H9 (cell line): ENCODE measurements around the gene NKG7. TPM values are rescaled to one million over a fixed set of nuclear protein-coding genes. Genes with fewer than 3 reads are reported as not detected.

Experiments
- DNase-seq: peaks from one replicate; pipeline ENCODE4 v3.0.0-alpha.2; 2017
- H2AFZ ChIP-seq: one replicate; pipeline ENCODE4 v1.6.1; 2013; ENCODE audit warnings: mild to moderate bottlenecking, low read length, control low read depth, moderate library complexity
- H2AK5ac ChIP-seq: 2 replicates; pipeline ENCODE4 v1.6.1; 2013; ENCODE audit warnings: low read length, control low read depth, mixed read lengths; ENCODE audit not compliant: insufficient read length
- H2BK120ac ChIP-seq: one replicate; pipeline ENCODE4 v1.6.1; 2013; ENCODE audit warnings: low read depth, mild to moderate bottlenecking, low read length, control low read depth, inconsistent platforms; ENCODE audit not compliant: poor library complexity, severe bottlenecking
- H2BK12ac ChIP-seq: 2 replicates; pipeline ENCODE4 v1.6.1; 2013; ENCODE audit warnings: low read length, control low read depth, mixed read lengths, low read depth; ENCODE audit not compliant: insufficient read length
- H2BK15ac ChIP-seq: 2 replicates; pipeline ENCODE4 v1.6.1; 2013; ENCODE audit warnings: low read depth, low read length, control low read depth
- H2BK20ac ChIP-seq: one replicate; pipeline ENCODE4 v1.6.1; 2013; ENCODE audit warnings: low read depth, mild to moderate bottlenecking, low read length, control low read depth, inconsistent platforms; ENCODE audit not compliant: poor library complexity, severe bottlenecking
- H2BK5ac ChIP-seq: 2 replicates; pipeline ENCODE4 v1.6.1; 2013; ENCODE audit warnings: low read length, control low read depth, mixed read lengths; ENCODE audit not compliant: insufficient read length
- H3K14ac ChIP-seq: 2 replicates; pipeline ENCODE4 v1.6.1; 2013; ENCODE audit warnings: low read length, control low read depth; ENCODE audit not compliant: insufficient read depth
- H3K18ac ChIP-seq: 2 replicates; pipeline ENCODE4 v1.6.1; 2013; ENCODE audit warnings: low read depth, mild to moderate bottlenecking, mixed read lengths, low read length, control low read depth; ENCODE audit not compliant: insufficient read length
- H3K23ac ChIP-seq: 2 replicates; pipeline ENCODE4 v1.6.1; 2013; ENCODE audit warnings: low read length, control low read depth, mixed read lengths, low read depth; ENCODE audit not compliant: insufficient read length
- H3K23me2 ChIP-seq: 2 replicates; pipeline ENCODE4 v1.6.1; 2013; ENCODE audit warnings: low read depth, mild to moderate bottlenecking, mixed read lengths, low read length, control low read depth; ENCODE audit not compliant: insufficient read length, poor library complexity, severe bottlenecking
- H3K27ac ChIP-seq: 2 replicates; pipeline ENCODE4 v1.5.1; 2013; ENCODE audit warnings: low read length, control low read depth, mixed read lengths, low read depth; ENCODE audit not compliant: insufficient read length
- H3K27me3 ChIP-seq: 2 replicates; pipeline ENCODE4 v1.6.1; 2013; ENCODE audit warnings: low read length, control low read depth, inconsistent platforms; ENCODE audit not compliant: insufficient read depth
- H3K4ac ChIP-seq: 2 replicates; pipeline ENCODE4 v1.6.1; 2013; ENCODE audit warnings: low read depth, mild to moderate bottlenecking, control low read depth, inconsistent platforms, low read length, moderate library complexity
- H3K4me1 ChIP-seq: 2 replicates; pipeline ENCODE4 v1.6.1; 2013; ENCODE audit warnings: low read length, control low read depth, inconsistent platforms; ENCODE audit not compliant: insufficient read depth
- H3K4me2 ChIP-seq: 2 replicates; pipeline ENCODE4 v1.6.1; 2013; ENCODE audit warnings: low read length, control low read depth, mixed read lengths; ENCODE audit not compliant: insufficient read length, insufficient read depth
- H3K56ac ChIP-seq: 2 replicates; pipeline ENCODE4 v1.6.1; 2013; ENCODE audit warnings: low read depth, mild to moderate bottlenecking, mixed read lengths, low read length, control low read depth; ENCODE audit not compliant: insufficient read length
- H3K79me1 ChIP-seq: 2 replicates; pipeline ENCODE4 v1.6.1; 2013; ENCODE audit warnings: low read depth, mild to moderate bottlenecking, moderate library complexity, low read length, control low read depth, inconsistent platforms; ENCODE audit not compliant: insufficient read depth, poor library complexity, severe bottlenecking
- H3K79me2 ChIP-seq: 2 replicates; pipeline ENCODE4 v1.6.1; 2013; ENCODE audit warnings: low read length, control low read depth, inconsistent platforms; ENCODE audit not compliant: insufficient read depth
- H3K9ac ChIP-seq: 2 replicates; pipeline ENCODE4 v1.6.1; 2013; ENCODE audit warnings: low read length, control low read depth, mixed read lengths; ENCODE audit not compliant: insufficient read length; ENCODE audit errors: extremely low read depth
- H3K9me3 ChIP-seq: one replicate; pipeline ENCODE4 v1.6.1; 2013; ENCODE audit warnings: low read depth, low read length, inconsistent platforms; ENCODE audit not compliant: control insufficient read depth
- H3T11ph ChIP-seq: one replicate; pipeline ENCODE4 v1.6.1; 2013; ENCODE audit warnings: mild to moderate bottlenecking, low read length, control low read depth, inconsistent platforms
- H4K20me1 ChIP-seq: one replicate; pipeline ENCODE4 v1.6.1; 2013; ENCODE audit not compliant: control insufficient read depth, insufficient read length, insufficient read depth
- H4K5ac ChIP-seq: 2 replicates; pipeline ENCODE4 v1.6.1; 2013; ENCODE audit warnings: low read depth, mild to moderate bottlenecking, mixed read lengths, low read length, control low read depth; ENCODE audit not compliant: insufficient read length
- H4K8ac ChIP-seq: replicated peaks from 2 replicates; pipeline ENCODE4 v1.6.1; 2013; ENCODE audit warnings: low read length, control low read depth, mixed read lengths, low read depth; ENCODE audit not compliant: insufficient read length
- H4K91ac ChIP-seq: 2 replicates; pipeline ENCODE4 v1.6.1; 2013; ENCODE audit warnings: low read depth, mild to moderate bottlenecking, moderate library complexity, mixed read lengths, low read length, control low read depth; ENCODE audit not compliant: insufficient read length
- H3K27ac Mint-ChIP-seq, 3 experiments: 2 replicates in 2 of 3; 3 replicates in 1 of 3; pipeline ENCODE4 v1.8.0; 2020 to 2021; ENCODE audit warnings: mixed read lengths in 3 of 3, mild to moderate bottlenecking in 1 of 3, moderate library complexity in 1 of 3
- H3K27me3 Mint-ChIP-seq: 2 replicates; pipeline ENCODE4 v1.8.0; 2021; ENCODE audit warnings: low read depth, mild to moderate bottlenecking, moderate library complexity, mixed read lengths
- H3K36me3 Mint-ChIP-seq, 3 experiments: 2 replicates in 2 of 3; 3 replicates in 1 of 3; pipeline ENCODE4 v1.8.0; 2020 to 2021; ENCODE audit warnings: low read depth in 3 of 3, mixed read lengths in 3 of 3; ENCODE audit not compliant: insufficient read depth in 1 of 3
- H3K4me1 Mint-ChIP-seq, 2 experiments: 2 replicates each; pipeline ENCODE4 v1.8.0; 2020; ENCODE audit warnings: mixed read lengths in 2 of 2
- H3K4me3 Mint-ChIP-seq, 2 experiments: 2 replicates in 1 of 2; 3 replicates in 1 of 2; pipeline ENCODE4 v1.8.0; 2020 to 2021; ENCODE audit warnings: mild to moderate bottlenecking in 2 of 2, mixed read lengths in 2 of 2, moderate library complexity in 1 of 2
- H3K9me3 Mint-ChIP-seq, 2 experiments: 2 replicates in 1 of 2; 3 replicates in 1 of 2; pipeline ENCODE4 v1.8.0; 2020; ENCODE audit warnings: mild to moderate bottlenecking in 2 of 2, mixed read lengths in 2 of 2, moderate library complexity in 1 of 2
- WGBS: extraction: QIAGEN DNeasy Blood & Tissue Kit; methylation state at CpG from one replicate; pipeline ENCODE4 v1.1.7; 2013; ENCODE audit warnings: missing lambda C conversion rate, low lambda C conversion rate, mixed read lengths; ENCODE audit not compliant: insufficient read length; ENCODE audit errors: extremely low coverage; 5-methylcytosine and 5-hydroxymethylcytosine counted together
- total RNA-seq: library from RNA; stranded (reverse); gene quantifications from 2 replicates; pipeline ENCODE4 v1.2.1, GENCODE V29; 2021
- TF ChIP-seq, protein P1 (sequence below): fragments of 200-600 bp; sonication (generic); conservative IDR thresholded peaks from 3 replicates; pipeline ENCODE4 v1.8.0; 2021; ENCODE audit warnings: antibody characterized with exemption, mild to moderate bottlenecking

NKG7 gene
- total RNA-seq, 1 experiment from 2014 or later: not detected

- Histone ChIP-seq H3T11ph (no peak overlapping the region), H3K9ac (no peak overlapping the region), H3K56ac (no peak overlapping the region), H2AFZ (no peak overlapping the region), H3K79me1 (no peaks in the 10 kb centered on the region), H3K18ac (no peak overlapping the region), H3K23me2 (no peaks in the 10 kb centered on the region), H2BK120ac (no peak overlapping the region), H3K27me3 (no peaks in the 10 kb centered on the region), H3K79me2 (no peaks in the 10 kb centered on the region), H4K5ac (no peak overlapping the region), H4K8ac (no peak overlapping the region), H3K9me3 (peaks cover 10% of the 10 kb centered on the region), H3K23ac (no peak overlapping the region), H4K20me1 (no peaks in the 10 kb centered on the region), H2BK12ac (no peak overlapping the region), H3K27ac (no peak overlapping the region), H3K4me2 (no peak overlapping the region), H4K91ac (no peak overlapping the region), H3K14ac (no peak overlapping the region), H2AK5ac (no peak overlapping the region), H2BK15ac (no peak overlapping the region), H2BK5ac (no peak overlapping the region), H2BK20ac (no peak overlapping the region), H3K4ac (no peak overlapping the region), H3K4me1 (no peaks in the 10 kb centered on the region)
- Mint-ChIP-seq H3K36me3 (peaks cover 0 to 13% (median 2%) of the 10 kb centered on the region in 3 experiments; a peak in 1 of 7 replicates), H3K27me3 (peaks cover 4% of the 10 kb centered on the region), H3K9me3 (peaks cover 25 to 26% of the 10 kb centered on the region in 2 experiments), H3K4me1 (peaks cover 3% of the 10 kb centered on the region in 2 experiments; a peak in 2 of 4 replicates), H3K27ac (peak overlapping the region in 1 of 3 experiments; percentile 77; a peak in 1 of 7 replicates), H3K4me3 (no peak overlapping the region)
- WGBS: no CpG with 5 or more reads among the region's 9 CpGs
- TF ChIP-seq, protein P1, sequence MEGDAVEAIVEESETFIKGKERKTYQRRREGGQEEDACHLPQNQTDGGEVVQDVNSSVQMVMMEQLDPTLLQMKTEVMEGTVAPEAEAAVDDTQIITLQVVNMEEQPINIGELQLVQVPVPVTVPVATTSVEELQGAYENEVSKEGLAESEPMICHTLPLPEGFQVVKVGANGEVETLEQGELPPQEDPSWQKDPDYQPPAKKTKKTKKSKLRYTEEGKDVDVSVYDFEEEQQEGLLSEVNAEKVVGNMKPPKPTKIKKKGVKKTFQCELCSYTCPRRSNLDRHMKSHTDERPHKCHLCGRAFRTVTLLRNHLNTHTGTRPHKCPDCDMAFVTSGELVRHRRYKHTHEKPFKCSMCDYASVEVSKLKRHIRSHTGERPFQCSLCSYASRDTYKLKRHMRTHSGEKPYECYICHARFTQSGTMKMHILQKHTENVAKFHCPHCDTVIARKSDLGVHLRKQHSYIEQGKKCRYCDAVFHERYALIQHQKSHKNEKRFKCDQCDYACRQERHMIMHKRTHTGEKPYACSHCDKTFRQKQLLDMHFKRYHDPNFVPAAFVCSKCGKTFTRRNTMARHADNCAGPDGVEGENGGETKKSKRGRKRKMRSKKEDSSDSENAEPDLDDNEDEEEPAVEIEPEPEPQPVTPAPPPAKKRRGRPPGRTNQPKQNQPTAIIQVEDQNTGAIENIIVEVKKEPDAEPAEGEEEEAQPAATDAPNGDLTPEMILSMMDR: no peak
- DNase-seq: no peak
Measured at GRCh38 chr19:51380379-51380778, 7.9 kb upstream of the NKG7 start.
